Keratinocyte (primary cell): ENCODE measurements around the gene KDM6B. TPM values are rescaled to one million over a fixed set of nuclear protein-coding genes. Genes with fewer than 3 reads are reported as not detected.

ENCODE experiments used
- DNase-seq: peaks from one replicate; pipeline ENCODE4 v3.0.0-alpha.2; 2011; ENCODE audit warnings: low read depth, missing footprints, low spot score
- FAIRE-seq: peaks from 2 replicates; lab custom pipeline; 2011; peaks lifted over from hg19 to GRCh38; lab: Jason Lieb, UNC
- H2AFZ ChIP-seq: 2 replicates; pipeline ENCODE4 v1.6.0; 2012; ENCODE audit warnings: low read length, control low read depth, inconsistent platforms; ENCODE audit not compliant: control insufficient read depth
- H3K27ac ChIP-seq: 2 replicates; pipeline ENCODE4 v1.5.1; 2011; ENCODE audit warnings: low read length; ENCODE audit not compliant: control insufficient read depth, insufficient read depth
- H3K27me3 ChIP-seq: 3 replicates; pipeline ENCODE4 v1.6.0; 2011; ENCODE audit warnings: low read length; ENCODE audit not compliant: control insufficient read depth, insufficient read depth; ENCODE audit errors: extremely low read depth
- H3K36me3 ChIP-seq, 2 experiments: 2 replicates in 1 of 2; 3 replicates in 1 of 2; pipeline ENCODE4 v1.5.1; 2011; ENCODE audit warnings: low read length in 2 of 2, mild to moderate bottlenecking in 1 of 2; ENCODE audit not compliant: control insufficient read depth in 2 of 2, insufficient read depth in 2 of 2; ENCODE audit errors: extremely low read depth in 1 of 2
- H3K4me1 ChIP-seq: 3 replicates; pipeline ENCODE4 v1.5.1; 2011; ENCODE audit warnings: low read length; ENCODE audit not compliant: control insufficient read depth, insufficient read depth; ENCODE audit errors: extremely low read depth
- H3K4me2 ChIP-seq: 3 replicates; pipeline ENCODE4 v1.6.0; 2011; ENCODE audit warnings: low read depth, low read length; ENCODE audit not compliant: control insufficient read depth, insufficient read depth; ENCODE audit errors: extremely low read depth
- H3K4me3 ChIP-seq, 3 experiments: fragments of 200-600 bp in 1 of 3; sonication (generic) in 1 of 3; 2 replicates in 2 of 3; 3 replicates in 1 of 3; pipeline ENCODE4 v1.5.1; 2011 to 2016; ENCODE audit warnings: low read length in 3 of 3, mild to moderate bottlenecking in 3 of 3, control low read depth in 2 of 3, inconsistent platforms in 1 of 3, low read depth in 1 of 3, mixed read lengths in 1 of 3, mixed run types in 1 of 3, moderate library complexity in 1 of 3; ENCODE audit not compliant: control insufficient read depth in 2 of 3, insufficient read depth in 2 of 3; ENCODE audit errors: extremely low read depth in 1 of 3
- H3K79me2 ChIP-seq: 2 replicates; pipeline ENCODE4 v1.6.0; 2012; ENCODE audit warnings: low read length; ENCODE audit not compliant: control insufficient read depth, insufficient read depth
- H3K9ac ChIP-seq: 3 replicates; pipeline ENCODE4 v1.6.0; 2011; ENCODE audit warnings: low read length; ENCODE audit not compliant: control insufficient read depth, insufficient read depth; ENCODE audit errors: extremely low read depth
- H3K9me1 ChIP-seq: 3 replicates; pipeline ENCODE4 v1.6.0; 2011; ENCODE audit warnings: low read length; ENCODE audit not compliant: control insufficient read depth, insufficient read depth; ENCODE audit errors: extremely low read depth
- H3K9me3 ChIP-seq: 2 replicates; pipeline ENCODE4 v1.5.1; 2012; ENCODE audit warnings: low read depth, low read length; ENCODE audit not compliant: control insufficient read depth
- H4K20me1 ChIP-seq: 3 replicates; pipeline ENCODE4 v1.6.0; 2011; ENCODE audit warnings: low read length; ENCODE audit not compliant: control insufficient read depth, insufficient read depth; ENCODE audit errors: extremely low read depth
- CTCF ChIP-seq, 3 experiments: IDR thresholded peaks in 1 of 3; conservative IDR thresholded peaks in 1 of 3; optimal IDR thresholded peaks in 1 of 3; 2 replicates in 2 of 3; 3 replicates in 1 of 3; pipeline versions ENCODE3 to v1.5.1; 2011; ENCODE audit warnings: low read length in 3 of 3, mild to moderate bottlenecking in 3 of 3, moderate library complexity in 2 of 3, control low read depth in 1 of 3, inconsistent platforms in 1 of 3; ENCODE audit not compliant: insufficient read depth in 2 of 3; ENCODE audit errors: extremely low read depth in 1 of 3
- EZH2 ChIP-seq: IDR thresholded peaks from one replicate; pipeline ENCODE4 v1.6.1; 2012; ENCODE audit warnings: inconsistent platforms, mild to moderate bottlenecking, low read length, moderate library complexity
- dilution Hi-C: fragments of 300-500 bp; cut with MboI; formaldehyde crosslinking; loops from one replicate; pipeline ENCODE4 v1.7.0; 2020; ENCODE audit warnings: low sequenced_read_pairs; ENCODE audit not compliant: extremely low pct_ligation_motif_present
- polyA plus RNA-seq, 5 experiments: library from polyadenylated mRNA; depleted of rRNA in 3 of 5; stranded (reverse) in 3 of 5; stranded (forward) in 1 of 5; unstranded in 1 of 5; fragments of >200 nt; gene quantifications; 1 replicate in 1 of 5; 2 replicates in 3 of 5; 3 replicates in 1 of 5; pipeline versions ENCODE4 v1.2.1 to v1.2.3, GENCODE V29; 2011 to 2012; ENCODE audit warnings: missing spikeins in 2 of 5, low read depth in 1 of 5, low replicate concordance in 1 of 5

The KDM6B gene
- polyA plus RNA-seq, 1 donor (not counting 4 experiments of a cell fraction or from before 2014, with no cell fraction given), result 1.6 TPM

GRCh38 chr17:7841915-7842379 is 7.9 kb downstream of the KDM6B start:
- H2AFZ ChIP-seq, result peak overlapping the region; percentile 67
- peak overlapping the region; percentile 67 to 98 (median 97) for H3K4me3 ChIP-seq
- peaks cover 3% of the 10 kb centered on the region for H4K20me1 ChIP-seq
- H3K9me1 ChIP-seq, result no peaks in the 10 kb centered on the region
- H3K79me2 ChIP-seq, result peaks cover 28% of the 10 kb centered on the region
- TF ChIP-seq CTCF (optimal IDR thresholded peaks at IDR 0.05 in 1 of 3, IDR thresholded peaks at IDR 0.05 in 1 of 3, conservative IDR thresholded peaks at IDR 0.05 in 1 of 3; ENCODE audit: extremely low read depth in 1 of 3, insufficient read depth in 2 of 3, low read length in 3 of 3), result no peak
- no peak for TF ChIP-seq EZH2
- dilution Hi-C loops, result no loop called here
- H3K9ac ChIP-seq, result peak overlapping the region; percentile 99
- peaks cover 9 to 13% of the 10 kb centered on the region in 2 experiments for H3K36me3 ChIP-seq
- H3K4me2 ChIP-seq, result peak overlapping the region; percentile 99
- H3K27ac ChIP-seq, result peak overlapping the region; percentile 99
- FAIRE-seq (peak; percentile 39), DNase-seq (no peak)
- H3K9me3 ChIP-seq, result no peaks in the 10 kb centered on the region
- H3K4me1 ChIP-seq, result peaks cover 53% of the 10 kb centered on the region
- H3K27me3 ChIP-seq, result no peaks in the 10 kb centered on the region

- Histone ChIP-seq H3K9me3 (no peaks in the 10 kb centered on the region), H3K9me1 (no peaks in the 10 kb centered on the region), H3K4me2 (peak overlapping the region; percentile 99), H3K4me1 (peaks cover 47% of the 10 kb centered on the region), H3K4me3 (peak overlapping the region; percentile 67 to 98 (median 97)), H3K27ac (peak overlapping the region; percentile 99), H4K20me1 (peaks cover 3% of the 10 kb centered on the region), H3K79me2 (peaks cover 30% of the 10 kb centered on the region), H2AFZ (peak overlapping the region; percentile 33), H3K27me3 (no peaks in the 10 kb centered on the region), H3K36me3 (peaks cover 11 to 13% of the 10 kb centered on the region in 2 experiments), H3K9ac (peak overlapping the region; percentile 99)
- no peak for TF ChIP-seq EZH2
- peak in 1 of 3 experiments; percentile 38 for TF ChIP-seq CTCF (optimal IDR thresholded peaks at IDR 0.05 in 1 of 3, IDR thresholded peaks at IDR 0.05 in 1 of 3, conservative IDR thresholded peaks at IDR 0.05 in 1 of 3; ENCODE audit: extremely low read depth in 1 of 3, insufficient read depth in 2 of 3, low read length in 3 of 3)
- dilution Hi-C loops, result no loop called here
- peak; percentile 76 for FAIRE-seq
- DNase-seq, result peak; percentile 79
Measured at GRCh38 chr17:7842380-7843256, 8.6 kb downstream of the KDM6B start.
